ENCODE data around the gene BTBD2. TPM values are rescaled to one million over a fixed set of nuclear protein-coding genes. Genes with fewer than 3 reads are reported as not detected.

BTBD2 gene
- total RNA-seq, 1 experiment from 2014 or later: 52.2 TPM

GRCh38 chr19:1974381-1975161 lies 40.9 kb downstream of the BTBD2 start:
- DNase-seq: no peak
- Mint-ChIP-seq H3K36me3 (ENCODE audit: insufficient read depth, unreplicated experiment) (peaks cover 23% of the 10 kb centered on the region), H3K4me1 (ENCODE audit: low read depth, unreplicated experiment) (no peaks in the 10 kb centered on the region), H3K27ac (ENCODE audit: unreplicated experiment) (no peak overlapping the region), H3K4me3 (ENCODE audit: unreplicated experiment) (no peak overlapping the region), H3K27me3 (ENCODE audit: insufficient read depth, unreplicated experiment) (no peaks in the 10 kb centered on the region), H3K9me3 (ENCODE audit: unreplicated experiment) (no peaks in the 10 kb centered on the region)
- CTCF ChIA-PET: no interaction called here
- Histone ChIP-seq H3K9me3 (no peaks in the 10 kb centered on the region), H3K27me3 (replicated peaks; ENCODE audit: control insufficient read depth, insufficient read depth, low read length) (no peaks in the 10 kb centered on the region), H3K36me3 (ENCODE audit: control insufficient read depth, insufficient read depth, low read length) (no peaks in the 10 kb centered on the region), H3K4me3 (ENCODE audit: low read depth, low read length) (no peak overlapping the region), H3K4me1 (no peaks in the 10 kb centered on the region)
- POLR2A ChIA-PET: no interaction called here
- intact Hi-C loops (cut with micrococcal nuclease; ENCODE audit: unreplicated experiment): no loop called here
- no TSS peak for BruUV-seq (replicated peaks)
- no peak for TF ChIP-seq CTCF (IDR thresholded peaks at IDR 0.05; ENCODE audit: insufficient read depth in 1 of 2, low read depth in 1 of 2, low read length in 1 of 2, severe bottlenecking in 1 of 2, unreplicated experiment in 1 of 2)

- H3K36me3 Mint-ChIP-seq (ENCODE audit: insufficient read depth, unreplicated experiment): peaks cover 23% of the 10 kb centered on the region
- no peaks in the 10 kb centered on the region for H3K9me3 ChIP-seq
- H3K4me1 Mint-ChIP-seq (ENCODE audit: low read depth, unreplicated experiment): no peaks in the 10 kb centered on the region
- H3K36me3 ChIP-seq (ENCODE audit: control insufficient read depth, insufficient read depth, low read length): no peaks in the 10 kb centered on the region
- no peak overlapping the region for H3K4me3 ChIP-seq (ENCODE audit: low read depth, low read length)
- intact Hi-C loops (cut with micrococcal nuclease; ENCODE audit: unreplicated experiment): no loop called here
- TF ChIP-seq CTCF (IDR thresholded peaks at IDR 0.05; ENCODE audit: insufficient read depth in 1 of 2, low read depth in 1 of 2, low read length in 1 of 2, severe bottlenecking in 1 of 2, unreplicated experiment in 1 of 2): no peak
- H3K27me3 Mint-ChIP-seq (ENCODE audit: insufficient read depth, unreplicated experiment): no peaks in the 10 kb centered on the region
- no peak overlapping the region for H3K4me3 Mint-ChIP-seq (ENCODE audit: unreplicated experiment)
- DNase-seq: no peak
- H3K4me1 ChIP-seq: no peaks in the 10 kb centered on the region
- CTCF ChIA-PET: no interaction called here
- H3K27me3 ChIP-seq (replicated peaks; ENCODE audit: control insufficient read depth, insufficient read depth, low read length): no peaks in the 10 kb centered on the region
- no TSS peak for BruUV-seq (replicated peaks)
- H3K9me3 Mint-ChIP-seq (ENCODE audit: unreplicated experiment): no peaks in the 10 kb centered on the region
- POLR2A ChIA-PET: no interaction called here
- H3K27ac Mint-ChIP-seq (ENCODE audit: unreplicated experiment): no peak overlapping the region
These were observed 44.6 kb downstream of the BTBD2 start for GRCh38 chr19:1970806-1971502.

GRCh38 chr19:1970003-1970805 lies 45.3 kb downstream of the BTBD2 start:
- H3K9me3 Mint-ChIP-seq (ENCODE audit: unreplicated experiment): no peaks in the 10 kb centered on the region
- CTCF ChIA-PET: no interaction called here
- no peaks in the 10 kb centered on the region for H3K4me1 Mint-ChIP-seq (ENCODE audit: low read depth, unreplicated experiment)
- H3K9me3 ChIP-seq: no peaks in the 10 kb centered on the region
- H3K4me3 ChIP-seq (ENCODE audit: low read depth, low read length): no peak overlapping the region
- no TSS peak for BruUV-seq (replicated peaks)
- H3K36me3 ChIP-seq (ENCODE audit: control insufficient read depth, insufficient read depth, low read length): no peaks in the 10 kb centered on the region
- H3K27ac Mint-ChIP-seq (ENCODE audit: unreplicated experiment): no peak overlapping the region
- intact Hi-C loops (cut with micrococcal nuclease; ENCODE audit: unreplicated experiment): no loop called here
- no peaks in the 10 kb centered on the region for H3K27me3 Mint-ChIP-seq (ENCODE audit: insufficient read depth, unreplicated experiment)
- no peaks in the 10 kb centered on the region for H3K4me1 ChIP-seq
- H3K36me3 Mint-ChIP-seq (ENCODE audit: insufficient read depth, unreplicated experiment): peaks cover 24% of the 10 kb centered on the region
- no peak for TF ChIP-seq CTCF (IDR thresholded peaks at IDR 0.05; ENCODE audit: insufficient read depth in 1 of 2, low read depth in 1 of 2, low read length in 1 of 2, severe bottlenecking in 1 of 2, unreplicated experiment in 1 of 2)
- POLR2A ChIA-PET: no interaction called here
- H3K4me3 Mint-ChIP-seq (ENCODE audit: unreplicated experiment): no peak overlapping the region
- H3K27me3 ChIP-seq (replicated peaks; ENCODE audit: control insufficient read depth, insufficient read depth, low read length): no peaks in the 10 kb centered on the region
- DNase-seq: no peak

Measured in Caco-2 (cell line).